HG02970 (cell line): Measurements from ENCODE around the gene RFWD3.
"Not testable (repeated sequence)": the region's sequence is repeated elsewhere in the genome, so short reads cannot be mapped to it uniquely, and the experiment has no call there.

Source experiments
- ATAC-seq: cut with Tn5 transposase; IDR thresholded peaks from one replicate; pipeline ENCODE4 v1.9.1; 2021; ENCODE audit warnings: mild to moderate bottlenecking, moderate library complexity, moderate number of reproducible peaks; ENCODE audit not compliant: unreplicated experiment, low FRiP score

RFWD3 gene

DNA sequence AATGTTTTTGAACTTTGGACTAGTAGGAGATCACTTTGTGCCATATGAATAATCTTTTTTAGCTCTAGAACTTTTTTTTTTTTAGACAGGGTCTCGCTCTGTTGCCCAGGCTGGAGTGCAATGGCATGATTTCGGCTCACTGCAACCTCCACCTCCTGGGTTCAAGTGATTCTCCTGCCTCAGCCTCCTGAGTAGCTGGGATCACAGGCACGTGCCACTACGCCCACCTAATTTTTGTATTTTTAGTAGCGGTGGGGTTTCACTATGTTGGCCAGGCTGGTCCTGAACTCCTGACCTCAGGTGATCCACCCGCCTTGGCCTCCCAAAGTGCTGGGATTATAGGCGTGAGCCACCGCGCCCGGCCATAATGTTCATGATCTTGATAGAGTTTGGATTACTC is 2.2 kb upstream of the RFWD3 start:
- ATAC-seq = not testable (repeated sequence)

DNA sequence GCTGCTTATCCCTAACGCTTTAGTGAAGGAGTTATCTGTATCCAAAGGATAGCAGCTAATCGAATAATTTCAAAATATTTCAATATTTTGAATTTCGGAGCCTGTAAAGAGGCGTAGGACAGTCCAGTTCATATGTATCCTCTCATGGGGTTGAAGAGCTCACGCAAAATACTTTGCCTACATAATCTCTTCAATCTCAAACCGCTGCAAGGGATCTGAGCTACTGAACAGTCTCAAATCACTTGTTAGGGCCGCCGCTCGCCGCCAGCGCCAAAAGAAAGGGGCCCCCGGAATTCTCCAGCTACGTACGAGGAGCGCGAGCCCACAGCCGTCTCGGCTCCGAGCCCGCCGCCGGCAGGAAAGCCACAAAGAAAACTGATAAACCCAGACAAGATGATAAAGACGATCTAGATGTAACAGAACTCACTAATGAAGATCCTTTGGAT is 601 bp upstream of the RFWD3 start:
- ATAC-seq = no peak

DNA sequence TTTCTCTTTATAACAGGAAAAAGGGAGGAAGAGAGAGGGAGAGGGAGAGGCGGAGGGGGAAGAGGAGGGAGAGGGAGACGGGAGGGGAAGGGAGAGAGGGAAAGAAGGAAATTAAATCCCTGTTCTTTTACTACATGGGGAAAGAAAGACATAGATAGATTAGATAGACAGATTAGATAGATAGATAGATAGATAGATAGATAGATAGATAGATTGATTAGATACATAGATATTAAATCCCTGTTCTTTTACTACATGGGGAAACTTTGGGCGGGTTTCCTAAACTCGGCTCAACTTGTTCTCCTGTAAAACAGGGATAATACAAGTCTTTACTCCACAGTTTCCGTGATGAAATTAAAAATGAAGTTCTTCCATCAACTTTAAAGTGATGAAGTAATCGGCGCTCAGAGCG is 661 bp downstream of the RFWD3 start:
- no peak for ATAC-seq

DNA sequence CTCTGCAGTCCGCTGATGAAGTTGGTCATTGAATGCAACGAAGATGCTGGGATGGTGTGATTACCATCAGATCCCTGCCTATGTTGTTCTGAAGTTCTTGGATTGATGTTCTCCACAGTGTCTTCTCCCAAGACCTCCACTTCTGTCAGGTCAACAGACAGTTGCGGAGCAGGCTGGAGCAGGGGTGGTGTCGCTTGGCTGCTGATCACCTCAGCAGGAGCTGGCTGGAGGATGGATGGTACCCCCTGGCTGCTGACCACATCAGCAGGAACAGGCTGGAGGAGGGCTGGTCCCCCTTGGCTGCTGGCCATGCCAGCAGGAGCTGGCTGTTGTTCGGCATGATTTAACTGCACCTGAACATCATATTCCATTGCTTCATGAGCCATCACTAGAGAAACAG is 5.6 kb downstream of the RFWD3 start:
- no peak for ATAC-seq

DNA sequence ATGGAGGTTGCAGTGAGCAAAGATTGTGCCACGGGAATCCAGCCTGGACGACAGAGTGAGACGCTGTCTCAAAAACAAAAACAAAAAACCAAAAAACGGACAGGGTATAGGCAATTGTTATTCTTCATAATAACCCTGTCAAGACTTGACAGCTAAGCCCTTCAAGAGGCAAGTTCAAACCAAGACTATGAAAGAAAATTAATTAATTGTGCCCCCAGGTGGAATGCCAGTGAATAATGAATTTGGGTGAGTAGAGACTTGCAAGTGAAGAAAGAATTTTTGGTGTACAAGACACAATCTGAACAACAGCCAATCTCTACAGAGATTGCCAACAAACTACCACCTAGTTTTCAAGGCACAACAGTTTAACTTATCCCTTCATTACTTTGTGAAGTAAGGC is 6.3 kb downstream of the RFWD3 start:
- no peak for ATAC-seq

DNA sequence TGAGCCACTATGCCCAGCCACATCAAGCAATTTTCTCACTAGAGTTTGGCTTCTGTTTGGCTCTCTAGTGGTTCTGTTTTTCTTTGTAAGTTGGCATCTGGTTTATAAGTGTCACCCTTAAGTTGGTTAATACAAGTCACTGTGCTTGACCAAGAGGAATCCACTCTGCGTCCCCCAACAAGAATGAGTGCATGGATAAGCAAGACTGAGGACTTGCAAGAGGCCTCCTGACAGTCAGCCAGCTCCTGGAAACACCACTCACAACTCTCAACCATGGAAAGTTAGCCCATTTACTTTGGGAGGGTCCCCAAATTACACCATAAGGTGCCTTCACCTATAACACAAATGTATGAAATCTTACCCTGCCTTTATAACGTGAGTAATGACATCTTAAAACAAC is 7.6 kb downstream of the RFWD3 start:
- no peak for ATAC-seq

DNA sequence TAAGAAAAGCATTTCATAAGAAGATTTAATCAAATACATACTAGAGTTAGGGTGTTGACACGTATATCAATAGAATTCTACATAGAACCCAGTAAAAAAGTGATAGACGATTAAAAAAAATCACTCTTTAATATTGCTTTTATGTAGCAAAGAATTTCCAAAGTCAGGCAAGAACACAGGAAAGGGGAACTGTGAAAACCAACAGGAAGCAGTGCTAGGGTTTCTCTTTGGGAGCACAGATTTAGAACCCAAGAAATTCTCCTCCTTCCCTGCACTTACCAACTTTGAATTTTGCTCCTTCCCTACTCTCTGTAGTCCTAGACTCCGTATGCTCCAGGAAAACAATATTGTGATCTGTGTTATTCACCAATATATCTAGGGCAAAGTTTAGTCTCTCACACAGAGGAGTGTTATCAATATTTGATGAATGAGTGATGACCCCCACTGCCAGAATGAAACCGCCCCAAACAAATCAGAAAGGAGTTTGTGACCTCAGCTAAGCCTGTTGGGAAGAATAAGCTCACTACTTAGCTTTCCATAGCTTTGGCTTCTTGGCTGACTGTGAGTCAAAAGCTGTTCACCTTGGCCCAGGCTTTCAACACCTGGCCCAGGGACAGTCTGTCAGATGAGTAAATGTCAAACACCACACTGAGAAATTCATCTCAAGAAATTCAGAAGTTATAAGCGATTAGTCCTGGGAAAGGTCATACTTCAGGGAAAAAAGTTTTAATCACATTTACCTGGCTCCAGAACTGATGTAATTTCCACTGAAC is 8.6 kb downstream of the RFWD3 start:
- ATAC-seq = no peak

DNA sequence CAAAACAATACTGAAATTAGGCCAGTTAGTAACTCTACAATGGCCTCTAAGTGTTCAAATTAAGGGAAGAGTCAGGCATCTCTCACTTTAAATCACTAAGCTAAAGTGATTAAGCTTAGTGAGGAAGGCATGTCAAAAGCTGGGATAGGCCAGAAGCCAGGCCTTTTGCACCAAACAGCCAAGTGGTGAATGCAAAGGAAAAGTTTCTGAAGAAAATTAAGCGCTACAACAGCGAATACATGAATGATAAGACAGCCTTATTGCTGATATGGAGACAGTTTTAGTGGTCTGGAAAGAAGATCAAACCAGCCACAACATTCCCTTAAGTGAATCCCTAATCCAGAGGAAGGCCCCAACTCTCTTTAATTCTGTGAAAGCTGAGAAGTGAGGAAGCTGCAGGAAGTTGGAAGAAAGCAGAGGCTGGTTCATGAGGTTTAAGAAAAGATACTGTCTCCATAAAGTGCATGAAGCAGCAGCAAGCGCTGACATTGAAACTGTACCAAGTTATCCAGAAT is 12.1 kb downstream of the RFWD3 start:
- ATAC-seq = no peak

DNA sequence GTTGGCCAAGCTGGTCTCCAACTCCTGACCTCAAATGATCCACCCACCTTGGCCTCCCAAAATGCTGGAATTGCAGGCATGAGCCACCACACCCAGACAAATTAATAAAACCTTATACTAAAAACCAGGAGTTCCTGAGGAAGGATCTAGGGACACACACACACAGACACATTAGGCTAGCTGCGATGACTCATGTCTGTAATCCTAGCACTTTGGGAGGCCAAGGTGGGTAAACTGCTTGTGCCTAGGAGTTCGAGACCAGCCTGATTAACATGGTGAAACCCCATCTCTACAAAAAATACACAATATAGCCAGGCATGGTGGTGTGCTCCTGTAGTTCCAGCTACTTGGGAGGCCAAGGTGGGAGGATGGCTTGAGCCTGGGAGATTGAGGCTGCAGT is 13.8 kb downstream of the RFWD3 start:
- not testable (repeated sequence) for ATAC-seq

DNA sequence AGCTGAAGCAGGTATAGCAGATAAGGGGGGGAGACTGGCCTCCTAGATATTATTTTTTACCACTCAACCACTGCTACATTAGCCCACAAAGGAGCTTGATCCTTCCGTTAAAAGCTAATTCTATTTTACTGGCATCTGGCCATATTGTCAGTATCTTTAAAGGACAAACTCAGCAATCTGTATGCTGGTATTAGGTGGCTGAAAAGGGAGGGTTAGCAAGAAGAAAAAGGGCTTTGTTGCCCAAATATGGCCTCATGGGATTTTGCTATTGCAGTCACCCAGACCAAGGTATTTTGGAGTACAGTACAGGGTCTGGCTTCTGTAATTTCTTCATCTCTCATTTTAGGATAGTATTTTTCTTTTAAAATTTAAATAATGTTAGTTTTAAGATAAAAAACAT is 14.4 kb downstream of the RFWD3 start:
- ATAC-seq = no peak

DNA sequence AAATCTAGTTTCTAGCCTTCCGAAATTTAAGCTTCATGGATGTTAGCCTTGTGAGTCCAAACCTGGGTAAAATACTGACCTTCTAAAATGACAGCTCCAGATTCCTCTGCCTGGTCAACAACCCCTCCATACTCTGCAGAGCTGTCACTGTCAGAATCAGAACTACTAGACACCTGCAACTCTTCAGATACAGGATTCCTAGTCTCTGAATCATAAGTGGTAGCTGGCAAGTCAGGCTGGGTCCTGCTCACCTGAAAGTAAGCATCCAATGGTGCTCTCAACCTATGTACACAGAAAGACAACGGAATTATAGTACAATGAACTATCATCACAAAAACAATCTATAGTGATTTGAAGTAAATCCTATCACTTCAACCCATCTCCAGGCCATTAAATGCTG is 14.8 kb downstream of the RFWD3 start:
- no peak for ATAC-seq

DNA sequence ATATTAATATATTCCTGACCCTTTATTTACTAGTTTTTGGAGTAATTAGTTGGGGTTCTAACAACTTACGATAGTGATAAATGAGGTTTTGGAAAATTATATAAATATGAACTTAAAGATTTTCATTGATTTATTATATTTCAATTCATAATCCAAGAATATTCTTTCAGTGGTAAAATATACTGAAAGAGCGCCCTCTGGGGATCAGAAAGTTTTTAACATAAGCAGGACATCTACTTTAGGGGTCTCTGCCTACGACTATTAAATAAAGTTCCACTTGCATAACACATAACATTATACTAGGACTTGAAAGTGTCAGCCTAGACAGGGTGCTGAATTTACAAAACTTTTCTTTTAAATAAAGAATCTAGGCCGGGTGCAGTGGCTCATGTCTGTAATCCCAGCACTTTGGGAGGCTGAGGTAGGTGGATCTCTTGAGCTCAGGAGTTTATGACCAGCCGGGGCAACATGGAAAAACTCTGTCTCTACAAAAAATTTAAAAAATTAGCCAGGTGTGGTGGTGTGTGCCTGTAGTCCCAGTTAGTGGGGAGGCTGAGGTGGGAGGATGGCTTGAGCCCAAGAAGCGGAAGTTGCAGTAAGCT is 15.6 kb downstream of the RFWD3 start:
- ATAC-seq = no peak

DNA sequence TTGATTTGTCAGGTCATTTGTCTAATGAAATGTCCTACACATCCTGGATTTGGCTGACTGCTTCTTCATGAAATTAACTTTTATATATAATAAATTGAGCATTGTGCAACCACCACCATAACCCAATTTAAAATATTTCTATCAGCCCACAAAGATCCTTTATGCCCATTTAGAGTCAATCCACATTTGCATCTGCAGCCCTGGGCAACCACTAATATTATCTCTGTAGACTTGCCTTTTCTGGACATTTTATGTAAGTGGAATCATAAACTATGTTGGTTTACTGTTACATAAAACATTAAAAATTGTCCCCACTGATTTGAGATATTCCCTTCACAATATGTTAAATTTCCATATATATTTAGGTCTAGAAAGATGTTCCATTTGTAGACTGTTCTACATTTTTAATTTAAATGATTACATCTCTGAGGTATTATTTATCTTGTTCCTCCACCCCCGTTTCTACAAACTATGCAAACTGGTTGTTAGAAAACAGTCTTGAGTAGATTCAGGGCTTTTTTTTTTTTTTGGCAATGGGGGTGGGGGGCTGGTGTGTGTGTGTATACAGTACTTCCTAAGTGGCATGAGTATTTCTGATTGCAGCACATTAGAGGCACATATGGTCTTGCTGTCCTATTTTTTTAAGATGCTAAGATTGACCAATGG is 16.7 kb downstream of the RFWD3 start:
- ATAC-seq = no peak

DNA sequence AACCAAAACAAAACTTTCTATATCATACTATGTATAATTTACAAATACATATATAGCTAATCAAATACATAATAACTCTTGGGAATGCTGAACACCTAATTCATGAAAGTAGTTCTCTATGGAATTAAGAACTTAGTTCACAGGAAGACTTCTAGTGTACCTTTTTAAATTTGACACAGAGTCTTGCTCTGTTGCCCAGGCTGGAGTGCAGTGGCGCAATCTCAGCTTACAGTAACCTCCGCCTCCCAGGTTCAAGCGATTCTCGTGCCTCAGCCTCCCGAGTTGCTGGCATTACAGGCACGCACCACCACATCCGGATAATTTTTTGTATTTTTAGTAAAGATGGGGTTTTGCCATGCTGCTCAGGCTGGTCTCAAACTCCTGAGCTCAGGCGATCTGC is 24.7 kb downstream of the RFWD3 start:
- no peak for ATAC-seq

DNA sequence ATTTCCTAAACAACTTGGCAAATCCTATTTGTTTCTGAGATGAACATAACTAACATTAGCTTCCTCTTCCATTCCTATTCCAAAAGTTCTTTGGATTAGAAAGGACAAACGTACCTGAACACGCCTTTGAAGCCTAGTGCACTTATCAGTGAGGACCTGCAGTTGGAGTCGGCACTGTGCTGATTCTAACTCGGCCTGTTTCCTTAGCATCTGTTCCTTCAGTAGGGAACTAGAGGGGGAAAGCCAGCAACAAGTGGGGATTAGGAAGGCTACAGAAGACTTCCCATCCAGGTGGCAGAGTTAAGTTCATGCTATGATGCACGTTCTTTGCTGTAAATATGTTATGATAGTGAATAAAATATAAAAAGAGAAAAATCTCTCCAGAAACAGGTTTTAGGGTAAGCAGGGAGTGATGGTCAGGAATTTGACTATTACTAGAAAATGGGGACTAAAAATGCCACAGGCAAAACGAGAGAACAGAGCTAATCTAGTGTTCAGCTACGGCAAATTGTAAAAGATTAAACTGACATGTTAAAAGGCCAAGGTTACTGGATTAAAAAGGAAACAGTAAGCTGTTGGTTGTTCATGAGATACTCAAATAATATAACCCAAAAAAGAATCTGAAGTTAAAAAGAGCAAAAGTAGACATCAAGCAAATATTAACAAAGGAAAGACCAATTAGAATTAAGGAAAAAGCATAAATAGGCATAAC is 28.8 kb downstream of the RFWD3 start:
- no peak for ATAC-seq

DNA sequence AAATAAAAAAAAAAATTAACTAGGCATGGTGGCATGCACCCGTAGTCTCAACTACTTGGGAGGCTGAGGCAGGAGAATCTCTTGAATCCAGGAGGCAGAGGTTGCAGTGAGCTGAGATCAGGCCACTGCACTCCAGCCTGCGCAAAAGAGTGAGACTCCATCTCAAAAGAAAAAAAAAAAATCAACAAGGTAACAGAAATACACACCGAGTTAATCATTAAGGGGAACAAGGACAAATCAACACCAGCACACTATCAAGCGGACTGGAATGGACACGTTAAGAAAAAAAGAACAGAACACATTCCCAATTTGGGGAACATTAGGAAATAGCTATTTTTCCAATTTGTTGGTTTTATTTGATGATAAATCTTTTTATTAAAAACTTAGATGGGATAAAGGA is 31.4 kb downstream of the RFWD3 start:
- no peak for ATAC-seq

DNA sequence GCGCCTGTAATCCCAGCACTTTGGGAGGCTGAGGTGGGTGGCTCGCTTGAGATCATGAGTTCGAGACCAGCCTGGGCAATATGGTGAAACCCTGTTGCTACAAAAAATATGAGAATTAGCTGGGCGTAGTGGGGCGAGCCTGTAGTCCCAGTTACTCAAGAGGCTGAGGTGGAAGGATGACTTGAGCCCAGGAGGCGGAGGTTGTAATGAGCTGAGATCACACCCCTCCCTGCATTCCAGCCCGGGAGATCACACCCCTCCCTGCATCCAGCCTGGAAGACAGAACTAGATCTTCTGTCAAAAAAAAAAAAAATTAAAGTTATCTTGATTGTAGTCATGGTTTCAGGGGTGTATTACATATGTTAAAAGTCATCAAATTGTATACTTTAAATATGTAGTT is 33.0 kb downstream of the RFWD3 start:
- no peak for ATAC-seq

DNA sequence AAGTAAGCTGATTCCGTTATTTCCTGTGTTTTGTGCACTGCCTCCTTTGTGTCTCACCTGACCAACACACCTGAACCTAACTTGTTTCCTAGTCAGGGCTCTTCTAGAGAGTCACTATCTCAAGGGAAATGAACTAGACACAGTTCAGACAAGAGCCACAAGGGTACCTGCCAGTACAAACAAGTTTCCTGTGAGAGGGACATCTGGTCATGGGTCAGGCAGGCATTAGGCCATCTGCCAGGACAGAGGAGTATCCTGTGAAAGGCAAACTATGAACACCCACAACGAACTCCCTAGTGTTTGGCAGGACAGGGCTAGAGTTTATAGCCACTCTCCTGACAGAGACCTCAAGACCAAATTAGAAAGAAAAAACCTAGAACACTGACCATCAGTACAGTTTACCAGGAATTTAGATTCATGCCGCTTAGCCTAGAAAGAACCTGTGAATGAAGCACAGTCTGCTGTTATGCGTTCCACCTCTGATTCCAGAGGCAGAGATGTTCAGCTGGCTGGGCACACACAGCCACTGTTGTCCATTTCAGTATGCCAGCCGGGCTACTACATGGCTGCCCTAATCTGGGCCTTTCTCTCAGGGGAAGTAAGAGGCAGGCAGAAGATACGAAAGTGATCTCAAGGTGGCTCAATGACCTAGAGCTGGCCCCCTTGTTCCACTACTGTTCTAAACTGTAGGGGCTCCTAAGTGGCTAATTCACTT is 39.0 kb downstream of the RFWD3 start:
- ATAC-seq = no peak

DNA sequence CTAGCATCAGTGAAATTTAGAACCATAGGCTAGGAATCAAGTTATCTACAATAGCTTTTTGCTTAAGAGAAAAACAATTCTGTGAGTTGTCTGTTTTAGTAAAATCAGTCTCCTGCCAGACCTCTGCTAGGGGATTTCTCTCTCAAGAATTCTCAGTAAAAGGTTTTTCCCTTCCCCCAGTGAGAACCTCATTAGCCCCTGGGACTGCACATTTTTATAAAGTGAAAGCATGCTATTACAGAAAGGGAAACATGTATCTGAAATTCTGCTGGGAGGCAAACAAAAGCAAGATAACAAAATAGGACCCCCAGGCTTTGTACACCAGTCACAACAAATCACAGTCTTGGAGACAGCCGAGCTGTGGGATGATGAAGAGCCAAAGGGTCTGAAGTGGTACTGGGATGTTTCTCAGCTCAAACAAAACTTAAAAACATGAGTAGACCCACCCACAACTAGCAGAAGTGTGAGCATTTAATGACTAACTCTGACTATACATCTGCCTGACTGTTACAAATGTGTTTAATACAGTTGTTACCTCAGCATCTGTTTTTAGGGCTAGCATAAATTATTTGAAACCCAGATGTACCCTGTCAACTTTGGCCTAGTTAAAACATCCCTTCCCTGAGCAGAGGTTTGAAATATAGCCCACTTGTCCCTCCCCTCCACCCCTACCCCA is 39.8 kb downstream of the RFWD3 start:
- no peak for ATAC-seq
